22Rv1 (cell line): Measurements from ENCODE around the gene ABCA4.

Experiments
- ZFX ChIP-seq: fragments of 450-650 bp; IDR thresholded peaks from 2 replicates; pipeline ENCODE4 v1.6.1; 2017; ENCODE audit warnings: antibody characterized with exemption, borderline replicate concordance
- TF ChIP-seq, protein P1 (sequence below): fragments of 450-650 bp; IDR thresholded peaks from 2 replicates; pipeline ENCODE4 v1.5.1; 2017; ENCODE audit warnings: mild to moderate bottlenecking

DNA sequence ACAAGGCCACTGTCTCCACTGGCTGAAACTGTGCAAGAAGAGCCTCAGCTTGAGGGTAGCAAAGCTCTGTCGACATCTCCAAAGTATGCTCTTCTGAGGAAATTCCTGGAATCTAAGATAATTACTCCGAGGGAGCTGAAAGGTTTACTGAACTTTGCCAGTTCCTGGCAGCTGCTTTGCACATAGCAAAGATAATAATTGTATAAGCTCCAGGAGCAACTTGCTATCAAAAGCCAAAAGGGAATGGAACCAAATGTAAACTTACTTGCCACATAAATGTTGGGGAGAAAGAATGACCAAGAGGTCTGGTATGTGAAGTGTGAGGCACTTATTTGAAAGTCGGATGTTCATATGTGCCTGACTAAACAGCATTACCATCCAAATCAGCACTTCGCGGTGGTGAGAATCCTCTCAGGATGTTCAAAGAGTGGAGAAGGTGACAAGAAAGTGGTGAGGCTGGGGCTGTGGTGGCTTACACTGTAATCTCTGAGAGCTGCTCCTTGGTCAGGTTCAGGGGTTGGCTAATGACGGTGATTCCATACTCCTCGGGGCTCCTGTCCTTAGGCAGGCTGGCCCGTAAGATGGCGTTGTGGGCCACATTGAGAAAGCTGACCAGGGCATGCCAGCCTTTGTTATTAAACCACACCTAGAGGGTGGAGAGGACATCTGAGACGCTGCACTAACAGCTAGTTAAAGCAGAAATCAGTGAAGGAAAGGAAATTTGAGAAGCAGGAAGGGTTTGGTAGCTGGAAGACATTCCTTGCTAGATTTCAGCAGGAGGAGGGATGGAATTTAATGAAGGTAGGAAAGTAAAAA lies 100.0 kb downstream of the ABCA4 start:
- TF ChIP-seq, protein P1, sequence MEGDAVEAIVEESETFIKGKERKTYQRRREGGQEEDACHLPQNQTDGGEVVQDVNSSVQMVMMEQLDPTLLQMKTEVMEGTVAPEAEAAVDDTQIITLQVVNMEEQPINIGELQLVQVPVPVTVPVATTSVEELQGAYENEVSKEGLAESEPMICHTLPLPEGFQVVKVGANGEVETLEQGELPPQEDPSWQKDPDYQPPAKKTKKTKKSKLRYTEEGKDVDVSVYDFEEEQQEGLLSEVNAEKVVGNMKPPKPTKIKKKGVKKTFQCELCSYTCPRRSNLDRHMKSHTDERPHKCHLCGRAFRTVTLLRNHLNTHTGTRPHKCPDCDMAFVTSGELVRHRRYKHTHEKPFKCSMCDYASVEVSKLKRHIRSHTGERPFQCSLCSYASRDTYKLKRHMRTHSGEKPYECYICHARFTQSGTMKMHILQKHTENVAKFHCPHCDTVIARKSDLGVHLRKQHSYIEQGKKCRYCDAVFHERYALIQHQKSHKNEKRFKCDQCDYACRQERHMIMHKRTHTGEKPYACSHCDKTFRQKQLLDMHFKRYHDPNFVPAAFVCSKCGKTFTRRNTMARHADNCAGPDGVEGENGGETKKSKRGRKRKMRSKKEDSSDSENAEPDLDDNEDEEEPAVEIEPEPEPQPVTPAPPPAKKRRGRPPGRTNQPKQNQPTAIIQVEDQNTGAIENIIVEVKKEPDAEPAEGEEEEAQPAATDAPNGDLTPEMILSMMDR = no peak
- TF ChIP-seq ZFX = no peak
